Gastroesophageal sphincter (tissue), 3 donors: ENCODE measurements around the gene ROCK2.

Experiments
- CTCF ChIP-seq, 4 experiments: fragments of 200-600 bp in 2 of 4; fragments of 450-650 bp in 2 of 4; sonication (generic) in 1 of 4; IDR thresholded peaks; one replicate each; pipeline ENCODE4 v1.5.1; 2017 to 2019; ENCODE audit warnings: antibody characterized with exemption in 4 of 4, mild to moderate bottlenecking in 2 of 4, moderate library complexity in 2 of 4
- POLR2A ChIP-seq, 2 donors: fragments of 450-650 bp; IDR thresholded peaks; one replicate each; pipeline ENCODE4 v1.6.1; 2017; ENCODE audit warnings: antibody characterized with exemption in 2 of 2, mild to moderate bottlenecking in 2 of 2, moderate library complexity in 1 of 2

- TF ChIP-seq POLR2A (IDR thresholded peaks at IDR 0.05) (no peak), CTCF (IDR thresholded peaks at IDR 0.05) (no peak)
These were observed 16.6 kb downstream of the ROCK2 start for GRCh38 chr2:11327871-11328270.
